ENCODE data around the gene SPATA2L. TPM values are rescaled to one million over a fixed set of nuclear protein-coding genes. Genes with fewer than 3 reads are reported as not detected.

SPATA2L gene
- 1 to 10 TPM in 1 of 2 experiments, under 1 TPM in 1; 0.93 to 1.2 TPM for total RNA-seq

GRCh38 chr16:89701425-89702406 lies at the start of gene SPATA2L:
Gene SPATA2L (minus strand): TSS chr16:89701705. CDS start chr16:89701232, 473 bp downstream.
- CTCF ChIA-PET = interaction anchor here (0.6 to 3.2 kb wide), 11 partner anchors 14 to 319 kb away, joined by 3 to 28 read pairs (median 5); partner anchors contain the start of genes CDK10 and TCF25
- Mint-ChIP-seq H3K27me3 (ENCODE audit: low read depth) (no peaks in the 10 kb centered on the region), H3K4me1 (ENCODE audit: low read depth) (peaks cover 25% of the 10 kb centered on the region), H3K4me3 (peak within 1 kb of the TSS; percentile 75), H3K27ac (peak within 1 kb of the TSS; percentile 63), H3K9me3 (no peaks in the 10 kb centered on the region), H3K36me3 (ENCODE audit: low read depth) (no peaks in the 10 kb centered on the region)
- peak; percentile 97 for DNase-seq
- intact Hi-C loops (cut with micrococcal nuclease) = loop anchor here (1.0 to 5.0 kb wide), 9 partner anchors 10 to 296 kb away; partner anchors contain the start of genes CDK10, CHMP1A, SPATA33 and ZNF276

DNA sequence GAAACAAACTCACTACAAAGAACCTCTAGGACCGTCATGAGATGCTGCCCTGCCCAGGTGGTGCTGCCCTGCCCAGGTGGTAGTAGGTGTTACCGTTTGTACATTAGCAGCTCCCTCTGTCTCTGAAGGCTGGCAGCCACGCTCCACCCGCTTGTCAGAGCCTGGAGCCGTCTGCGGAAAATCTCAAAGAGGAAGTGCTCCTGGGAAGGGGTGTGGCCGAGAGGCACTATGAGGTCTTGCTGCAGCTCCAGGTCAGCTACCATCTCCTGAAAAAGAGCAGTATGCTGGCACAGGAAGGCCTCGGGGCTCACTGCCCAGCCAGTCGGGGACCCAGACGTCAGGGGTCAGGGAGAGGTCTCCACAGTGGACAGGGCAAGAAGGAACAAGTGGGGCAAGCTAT lies 48.1 kb upstream of the SPATA2L start:
- CTCF ChIA-PET = interaction anchor here (0.6 kb wide), 1 partner anchor 37 kb away, joined by 6 read pairs; no protein-coding TSS in a partner anchor
- Mint-ChIP-seq H3K4me1 (ENCODE audit: low read depth) (peaks cover 12% of the 10 kb centered on the region), H3K27ac (no peak overlapping the region), H3K4me3 (no peak overlapping the region), H3K36me3 (ENCODE audit: low read depth) (peaks cover 30% of the 10 kb centered on the region), H3K27me3 (ENCODE audit: low read depth) (no peaks in the 10 kb centered on the region), H3K9me3 (no peaks in the 10 kb centered on the region)
- intact Hi-C loops (cut with micrococcal nuclease) = no loop called here
- no peak for DNase-seq

- H3K9me3 Mint-ChIP-seq = no peaks in the 10 kb centered on the region
- H3K36me3 Mint-ChIP-seq (ENCODE audit: low read depth) = peaks cover 33% of the 10 kb centered on the region
- CTCF ChIA-PET = interaction anchor here (0.6 kb wide), 1 partner anchor 36 kb away, joined by 6 read pairs; no protein-coding TSS in a partner anchor
- no peak overlapping the region for H3K27ac Mint-ChIP-seq
- no peak overlapping the region for H3K4me3 Mint-ChIP-seq
- intact Hi-C loops (cut with micrococcal nuclease) = no loop called here
- peaks cover 12% of the 10 kb centered on the region for H3K4me1 Mint-ChIP-seq (ENCODE audit: low read depth)
- no peak for DNase-seq
- no peaks in the 10 kb centered on the region for H3K27me3 Mint-ChIP-seq (ENCODE audit: low read depth)
Observed at GRCh38 chr16:89748921-89749320, 47.4 kb upstream of the SPATA2L start.

DNA sequence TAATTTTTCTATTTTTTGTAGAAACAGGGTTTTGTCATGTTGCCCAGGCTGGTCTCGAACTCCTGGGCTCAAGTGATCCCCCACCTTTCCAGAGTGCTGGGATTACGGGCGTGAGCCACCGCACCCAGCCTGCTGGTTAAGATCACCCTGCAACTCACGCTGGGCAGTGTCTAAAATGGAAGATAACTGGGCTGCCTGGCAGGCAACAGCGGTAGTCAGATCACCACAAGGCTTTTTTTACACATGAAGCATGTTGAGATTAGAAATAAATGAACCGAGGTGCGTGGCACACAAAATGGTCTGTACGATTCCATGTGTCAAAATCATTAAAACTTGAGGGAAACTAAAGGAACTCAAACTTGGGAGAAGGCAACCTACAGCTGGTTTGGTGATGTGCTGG lies 46.6 kb upstream of the SPATA2L start:
- H3K27ac Mint-ChIP-seq = no peak overlapping the region
- no peaks in the 10 kb centered on the region for H3K9me3 Mint-ChIP-seq
- DNase-seq = no peak
- intact Hi-C loops (cut with micrococcal nuclease) = no loop called here
- peaks cover 12% of the 10 kb centered on the region for H3K4me1 Mint-ChIP-seq (ENCODE audit: low read depth)
- peaks cover 33% of the 10 kb centered on the region for H3K36me3 Mint-ChIP-seq (ENCODE audit: low read depth)
- no peaks in the 10 kb centered on the region for H3K27me3 Mint-ChIP-seq (ENCODE audit: low read depth)
- CTCF ChIA-PET = no interaction called here
- no peak overlapping the region for H3K4me3 Mint-ChIP-seq

DNA sequence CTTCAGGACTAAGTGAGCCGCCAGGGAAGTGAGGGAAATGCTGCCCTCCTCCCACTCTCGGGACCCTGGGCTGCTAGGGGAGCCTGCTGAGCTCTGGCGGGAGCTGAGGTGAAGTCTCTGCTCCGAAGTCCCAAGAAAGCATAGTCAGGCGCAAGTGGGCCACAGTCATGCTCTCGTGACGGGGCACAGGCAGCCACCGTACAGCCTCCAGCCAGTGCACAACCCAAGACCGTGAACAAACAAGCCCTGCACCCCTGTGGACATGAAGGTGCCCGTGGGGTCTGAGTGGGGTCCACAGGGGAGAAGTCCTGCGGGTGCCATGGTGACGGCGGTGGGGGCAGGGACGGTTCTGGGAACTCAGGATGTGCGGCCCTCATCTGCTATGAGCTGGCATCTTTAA lies 44.5 kb upstream of the SPATA2L start:
- no peak overlapping the region for H3K27ac Mint-ChIP-seq
- H3K9me3 Mint-ChIP-seq = no peaks in the 10 kb centered on the region
- CTCF ChIA-PET = interaction anchor here (1.3 kb wide), 1 partner anchor 164 kb away, joined by 3 read pairs; no protein-coding TSS in a partner anchor
- peaks cover 32% of the 10 kb centered on the region for H3K36me3 Mint-ChIP-seq (ENCODE audit: low read depth)
- no peak for DNase-seq
- no peak overlapping the region for H3K4me3 Mint-ChIP-seq
- intact Hi-C loops (cut with micrococcal nuclease) = no loop called here
- peaks cover 12% of the 10 kb centered on the region for H3K4me1 Mint-ChIP-seq (ENCODE audit: low read depth)
- no peaks in the 10 kb centered on the region for H3K27me3 Mint-ChIP-seq (ENCODE audit: low read depth)

GRCh38 chr16:89744813-89745212 lies 43.3 kb upstream of the SPATA2L start:
- no peaks in the 10 kb centered on the region for H3K27me3 Mint-ChIP-seq (ENCODE audit: low read depth)
- intact Hi-C loops (cut with micrococcal nuclease) = no loop called here
- peaks cover 9% of the 10 kb centered on the region for H3K4me1 Mint-ChIP-seq (ENCODE audit: low read depth)
- no peak overlapping the region for H3K4me3 Mint-ChIP-seq
- no peaks in the 10 kb centered on the region for H3K9me3 Mint-ChIP-seq
- DNase-seq = no peak
- CTCF ChIA-PET = interaction anchor here (1.3 kb wide), 1 partner anchor 165 kb away, joined by 3 read pairs; no protein-coding TSS in a partner anchor
- peaks cover 31% of the 10 kb centered on the region for H3K36me3 Mint-ChIP-seq (ENCODE audit: low read depth)
- no peak overlapping the region for H3K27ac Mint-ChIP-seq

GRCh38 chr16:89742948-89743347 lies 41.4 kb upstream of the SPATA2L start:
- intact Hi-C loops (cut with micrococcal nuclease) = no loop called here
- DNase-seq = no peak
- no peak overlapping the region for H3K4me3 Mint-ChIP-seq
- no peaks in the 10 kb centered on the region for H3K9me3 Mint-ChIP-seq
- CTCF ChIA-PET = interaction anchor here (1.3 to 2.0 kb wide), 2 partner anchors 9 to 37 kb away, joined by 5 to 6 read pairs; no protein-coding TSS in a partner anchor
- H3K27ac Mint-ChIP-seq = no peak overlapping the region
- peaks cover 5% of the 10 kb centered on the region for H3K4me1 Mint-ChIP-seq (ENCODE audit: low read depth)
- peaks cover 34% of the 10 kb centered on the region for H3K36me3 Mint-ChIP-seq (ENCODE audit: low read depth)
- H3K27me3 Mint-ChIP-seq (ENCODE audit: low read depth) = no peaks in the 10 kb centered on the region

DNA sequence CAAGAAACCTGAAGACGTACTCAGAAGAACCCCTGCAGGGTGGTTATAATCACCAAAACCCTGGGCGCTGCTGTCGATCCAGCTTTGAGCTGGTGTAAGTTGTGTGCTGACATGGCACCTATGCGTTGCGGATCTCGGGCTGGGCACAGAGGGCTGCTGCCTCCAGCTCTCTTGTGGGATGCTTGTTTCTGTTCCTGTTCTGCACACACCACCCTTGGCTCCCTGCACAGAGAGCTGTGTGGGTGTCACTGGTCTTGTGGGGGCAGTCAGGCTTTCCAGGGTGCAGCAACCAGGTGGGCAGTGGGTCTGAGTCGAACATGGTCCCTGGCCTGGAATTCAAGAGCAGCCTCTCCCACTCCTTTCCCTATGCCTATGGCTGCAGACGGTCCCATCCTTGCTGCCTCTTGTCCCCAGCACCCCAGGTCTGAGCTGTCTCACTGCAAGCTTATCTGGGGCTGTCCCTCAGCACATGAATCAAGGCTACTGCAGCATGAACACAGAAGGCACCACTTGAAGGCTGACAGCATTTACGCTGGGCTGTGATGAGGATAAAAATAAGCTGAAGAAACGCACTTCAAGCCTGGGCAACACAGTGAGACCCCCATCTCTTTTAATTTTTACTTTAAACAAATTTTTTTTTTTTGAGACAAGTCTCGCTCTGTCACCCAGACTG lies 40.0 kb upstream of the SPATA2L start:
- no peaks in the 10 kb centered on the region for H3K9me3 Mint-ChIP-seq
- H3K36me3 Mint-ChIP-seq (ENCODE audit: low read depth) = peaks cover 39% of the 10 kb centered on the region
- H3K27ac Mint-ChIP-seq = peak overlapping the region; percentile 12
- CTCF ChIA-PET = interaction anchor here (1.0 to 2.0 kb wide), 2 partner anchors 10 to 37 kb away, joined by 3 to 6 read pairs; no protein-coding TSS in a partner anchor
- H3K4me3 Mint-ChIP-seq = no peak overlapping the region
- no peak for DNase-seq
- H3K27me3 Mint-ChIP-seq (ENCODE audit: low read depth) = no peaks in the 10 kb centered on the region
- intact Hi-C loops (cut with micrococcal nuclease) = no loop called here
- peaks cover 18% of the 10 kb centered on the region for H3K4me1 Mint-ChIP-seq (ENCODE audit: low read depth)

- H3K27me3 Mint-ChIP-seq (ENCODE audit: low read depth) = no peaks in the 10 kb centered on the region
- peaks cover 18% of the 10 kb centered on the region for H3K4me1 Mint-ChIP-seq (ENCODE audit: low read depth)
Observed at GRCh38 chr16:89739383-89739782, 37.9 kb upstream of the SPATA2L start.

GRCh38 chr16:89738538-89739317 lies 37.2 kb upstream of the SPATA2L start:
- peaks cover 54% of the 10 kb centered on the region for H3K36me3 Mint-ChIP-seq (ENCODE audit: low read depth)
- peaks cover 22% of the 10 kb centered on the region for H3K4me1 Mint-ChIP-seq (ENCODE audit: low read depth)
- CTCF ChIA-PET = interaction anchor here (1.1 kb wide), 1 partner anchor 122 kb away, joined by 3 read pairs; no protein-coding TSS in a partner anchor
- no peak overlapping the region for H3K4me3 Mint-ChIP-seq
- H3K27me3 Mint-ChIP-seq (ENCODE audit: low read depth) = no peaks in the 10 kb centered on the region
- no peak overlapping the region for H3K27ac Mint-ChIP-seq
- no peak for DNase-seq
- intact Hi-C loops (cut with micrococcal nuclease) = no loop called here
- H3K9me3 Mint-ChIP-seq = no peaks in the 10 kb centered on the region

More at GRCh38 chr16:89739383-89739782, 37.9 kb upstream of the SPATA2L start:
- intact Hi-C loops (cut with micrococcal nuclease) = no loop called here
- H3K36me3 Mint-ChIP-seq (ENCODE audit: low read depth) = peaks cover 52% of the 10 kb centered on the region
- CTCF ChIA-PET = interaction anchor here (1.1 kb wide), 1 partner anchor 122 kb away, joined by 3 read pairs; no protein-coding TSS in a partner anchor
- H3K9me3 Mint-ChIP-seq = no peaks in the 10 kb centered on the region
- H3K27ac Mint-ChIP-seq = no peak overlapping the region
- no peak overlapping the region for H3K4me3 Mint-ChIP-seq
- DNase-seq = no peak

DNA sequence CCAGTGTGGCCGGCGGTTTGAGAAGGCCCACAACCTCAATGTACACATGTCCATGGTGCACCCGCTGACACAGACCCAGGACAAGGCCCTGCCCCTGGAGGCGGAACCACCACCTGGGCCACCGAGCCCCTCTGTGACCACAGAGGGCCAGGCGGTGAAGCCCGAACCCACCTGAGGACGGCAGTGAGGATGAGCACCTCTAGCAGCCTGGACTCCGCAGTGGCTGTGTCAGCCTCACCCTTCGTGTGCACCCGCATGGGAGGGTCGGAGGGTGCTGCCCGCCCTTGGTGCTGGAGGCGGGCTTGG lies 36.5 kb upstream of the SPATA2L start:
- H3K27me3 Mint-ChIP-seq (ENCODE audit: low read depth) = no peaks in the 10 kb centered on the region
- no peak overlapping the region for H3K4me3 Mint-ChIP-seq
- H3K36me3 Mint-ChIP-seq (ENCODE audit: low read depth) = peaks cover 52% of the 10 kb centered on the region
- no peak for DNase-seq
- no peaks in the 10 kb centered on the region for H3K9me3 Mint-ChIP-seq
- intact Hi-C loops (cut with micrococcal nuclease) = no loop called here
- H3K4me1 Mint-ChIP-seq (ENCODE audit: low read depth) = peaks cover 22% of the 10 kb centered on the region
- H3K27ac Mint-ChIP-seq = no peak overlapping the region
- CTCF ChIA-PET = interaction anchor here (1.1 kb wide), 2 partner anchors 32 to 123 kb away, joined by 3 read pairs; no protein-coding TSS in a partner anchor
